Measurements from ENCODE around the gene SETD5. TPM values are rescaled to one million over a fixed set of nuclear protein-coding genes. Genes with fewer than 3 reads are reported as not detected.

Gene SETD5
- total RNA-seq, 2 experiments from 2014 or later, result 104 to 112 TPM

GRCh38 chr3:9398700-9399336, 1.4 kb downstream of the SETD5 start:
- H3K27ac Mint-ChIP-seq, result peak overlapping the region; percentile 98
- H3K4me3 Mint-ChIP-seq, result peak overlapping the region; percentile 92
- H3K27me3 Mint-ChIP-seq, result no peaks in the 10 kb centered on the region
- H3K4me1 Mint-ChIP-seq, result peaks cover 56% of the 10 kb centered on the region
- H3K9me3 Mint-ChIP-seq, result no peaks in the 10 kb centered on the region
- DNase-seq, result peak; percentile 17
- H3K36me3 Mint-ChIP-seq, result peaks cover 45% of the 10 kb centered on the region

- no peaks in the 10 kb centered on the region for H3K27me3 Mint-ChIP-seq
- peaks cover 45% of the 10 kb centered on the region for H3K36me3 Mint-ChIP-seq
- H3K4me3 Mint-ChIP-seq, result peak overlapping the region; percentile 77
- peak overlapping the region; percentile 74 for H3K27ac Mint-ChIP-seq
- H3K9me3 Mint-ChIP-seq, result no peaks in the 10 kb centered on the region
- peaks cover 53% of the 10 kb centered on the region for H3K4me1 Mint-ChIP-seq
- DNase-seq, result no peak
Observed at GRCh38 chr3:9399337-9399703, 1.9 kb downstream of the SETD5 start.

- no peak for DNase-seq
- H3K4me3 Mint-ChIP-seq, result peak overlapping the region; percentile 77
- peaks cover 41% of the 10 kb centered on the region for H3K36me3 Mint-ChIP-seq
- no peaks in the 10 kb centered on the region for H3K27me3 Mint-ChIP-seq
- no peaks in the 10 kb centered on the region for H3K9me3 Mint-ChIP-seq
- peak overlapping the region; percentile 74 for H3K27ac Mint-ChIP-seq
- H3K4me1 Mint-ChIP-seq, result peaks cover 52% of the 10 kb centered on the region
Observed at GRCh38 chr3:9399746-9400145, 2.3 kb downstream of the SETD5 start.

GRCh38 chr3:9400616-9401015, 3.2 kb downstream of the SETD5 start:
- no peak for DNase-seq
- Mint-ChIP-seq H3K4me1 (peaks cover 50% of the 10 kb centered on the region), H3K9me3 (no peaks in the 10 kb centered on the region), H3K36me3 (peaks cover 35% of the 10 kb centered on the region), H3K27me3 (no peaks in the 10 kb centered on the region), H3K4me3 (peak overlapping the region; percentile 49), H3K27ac (no peak overlapping the region)

- H3K36me3 Mint-ChIP-seq, result peaks cover 39% of the 10 kb centered on the region
- DNase-seq, result no peak
- H3K4me3 Mint-ChIP-seq, result no peak overlapping the region
- H3K4me1 Mint-ChIP-seq, result peaks cover 56% of the 10 kb centered on the region
- no peaks in the 10 kb centered on the region for H3K27me3 Mint-ChIP-seq
- no peaks in the 10 kb centered on the region for H3K9me3 Mint-ChIP-seq
- no peak overlapping the region for H3K27ac Mint-ChIP-seq
Observed at GRCh38 chr3:9401986-9402385, 4.6 kb downstream of the SETD5 start.

GRCh38 chr3:9402410-9403228, 5.2 kb downstream of the SETD5 start:
- Mint-ChIP-seq H3K27me3 (no peaks in the 10 kb centered on the region), H3K4me3 (no peak overlapping the region), H3K9me3 (no peaks in the 10 kb centered on the region), H3K36me3 (peaks cover 43% of the 10 kb centered on the region), H3K27ac (no peak overlapping the region), H3K4me1 (peaks cover 57% of the 10 kb centered on the region)
- no peak for DNase-seq

- Mint-ChIP-seq H3K27ac (no peak overlapping the region), H3K9me3 (no peaks in the 10 kb centered on the region), H3K4me3 (no peak overlapping the region), H3K27me3 (no peaks in the 10 kb centered on the region), H3K4me1 (peaks cover 60% of the 10 kb centered on the region), H3K36me3 (peaks cover 38% of the 10 kb centered on the region)
- DNase-seq, result no peak
Observed at GRCh38 chr3:9403463-9403862, 6.0 kb downstream of the SETD5 start.

- Mint-ChIP-seq H3K4me3 (peak overlapping the region; percentile 15), H3K9me3 (no peaks in the 10 kb centered on the region), H3K4me1 (peaks cover 64% of the 10 kb centered on the region), H3K27me3 (no peaks in the 10 kb centered on the region), H3K36me3 (peaks cover 35% of the 10 kb centered on the region), H3K27ac (peak overlapping the region; percentile 10)
- no peak for DNase-seq
Observed at GRCh38 chr3:9404680-9405079, 7.3 kb downstream of the SETD5 start.

GRCh38 chr3:9405756-9406155, 8.3 kb downstream of the SETD5 start:
- DNase-seq, result no peak
- Mint-ChIP-seq H3K4me3 (no peak overlapping the region), H3K27me3 (no peaks in the 10 kb centered on the region), H3K9me3 (no peaks in the 10 kb centered on the region), H3K36me3 (peaks cover 38% of the 10 kb centered on the region), H3K27ac (no peak overlapping the region), H3K4me1 (peaks cover 65% of the 10 kb centered on the region)

- Mint-ChIP-seq H3K9me3 (no peaks in the 10 kb centered on the region), H3K27me3 (no peaks in the 10 kb centered on the region), H3K36me3 (peaks cover 37% of the 10 kb centered on the region), H3K4me3 (no peak overlapping the region), H3K27ac (no peak overlapping the region), H3K4me1 (peaks cover 58% of the 10 kb centered on the region)
- no peak for DNase-seq
Observed at GRCh38 chr3:9406856-9407626, 9.6 kb downstream of the SETD5 start.

GRCh38 chr3:9408061-9408460, 10.6 kb downstream of the SETD5 start:
- no peak overlapping the region for H3K27ac Mint-ChIP-seq
- H3K9me3 Mint-ChIP-seq, result no peaks in the 10 kb centered on the region
- no peak overlapping the region for H3K4me3 Mint-ChIP-seq
- peaks cover 36% of the 10 kb centered on the region for H3K36me3 Mint-ChIP-seq
- H3K27me3 Mint-ChIP-seq, result no peaks in the 10 kb centered on the region
- DNase-seq, result no peak
- peaks cover 56% of the 10 kb centered on the region for H3K4me1 Mint-ChIP-seq

GRCh38 chr3:9408546-9408945, 11.1 kb downstream of the SETD5 start:
- Mint-ChIP-seq H3K36me3 (peaks cover 39% of the 10 kb centered on the region), H3K4me3 (no peak overlapping the region), H3K4me1 (peaks cover 56% of the 10 kb centered on the region), H3K9me3 (no peaks in the 10 kb centered on the region), H3K27ac (no peak overlapping the region), H3K27me3 (no peaks in the 10 kb centered on the region)
- DNase-seq, result no peak

GRCh38 chr3:9409981-9410854, 12.8 kb downstream of the SETD5 start:
- Mint-ChIP-seq H3K4me1 (peaks cover 51% of the 10 kb centered on the region), H3K27me3 (no peaks in the 10 kb centered on the region), H3K4me3 (no peak overlapping the region), H3K9me3 (peaks cover 3% of the 10 kb centered on the region), H3K36me3 (peaks cover 43% of the 10 kb centered on the region), H3K27ac (no peak overlapping the region)
- no peak for DNase-seq

- peaks cover 3% of the 10 kb centered on the region for H3K9me3 Mint-ChIP-seq
- H3K36me3 Mint-ChIP-seq, result peaks cover 44% of the 10 kb centered on the region
- no peak overlapping the region for H3K4me3 Mint-ChIP-seq
- H3K27me3 Mint-ChIP-seq, result no peaks in the 10 kb centered on the region
- H3K27ac Mint-ChIP-seq, result no peak overlapping the region
- DNase-seq, result no peak
- H3K4me1 Mint-ChIP-seq, result peaks cover 53% of the 10 kb centered on the region
Observed at GRCh38 chr3:9411302-9411701, 13.9 kb downstream of the SETD5 start.
